GM12892 (cell line): Measurements from ENCODE around the gene TMUB2.

ENCODE experiments used
- POLR2A ChIP-seq: IDR thresholded peaks from 2 replicates; pipeline ENCODE4 v1.6.1; 2011; ENCODE audit warnings: low read depth, low read length, control low read depth
- POLR2AphosphoS5 ChIP-seq: IDR thresholded peaks from 2 replicates; pipeline ENCODE4 v1.6.1; 2011; ENCODE audit warnings: low read depth, low read length, control low read depth
- TAF1 ChIP-seq: IDR thresholded peaks from 2 replicates; pipeline ENCODE4 v1.6.1; 2011; ENCODE audit warnings: low read depth, mild to moderate bottlenecking, control low read depth, low read length, borderline replicate concordance

DNA sequence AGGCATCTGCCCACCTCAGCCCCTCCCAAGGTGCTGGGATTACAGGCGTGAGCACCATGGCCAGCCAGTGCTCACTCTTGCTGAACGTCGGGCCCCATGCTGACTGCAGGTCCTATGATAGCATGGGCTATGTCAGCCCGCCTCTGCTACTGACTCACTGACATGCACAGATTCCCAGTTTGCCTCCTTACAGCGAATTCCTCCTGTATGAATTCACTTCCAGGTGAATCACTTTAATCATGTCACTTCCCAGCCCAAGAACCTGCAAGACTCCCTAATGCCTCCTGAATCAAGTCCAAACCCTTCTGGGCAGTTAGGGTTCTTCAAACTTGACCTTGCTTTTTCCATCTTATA, 48.8 kb downstream of the TMUB2 start:
- TF ChIP-seq POLR2AphosphoS5 (no peak), POLR2A (no peak), TAF1 (no peak)
